HL-60 (cell line): ENCODE data around the gene BIN2.

ENCODE experiments used
- DNase-seq, 2 experiments: peaks; one replicate each; pipeline ENCODE4 v3.0.0-alpha.2; 2010 to 2020; ENCODE audit warnings: low read depth in 1 of 2, low spot score in 1 of 2
- H3K27ac ChIP-seq: fragments of 250-450 bp; sonication (Bioruptor Pico); replicated peaks from 2 replicates; pipeline ENCODE4 v1.5.1; 2020; ENCODE audit warnings: mild to moderate bottlenecking, moderate library complexity
- H3K27me3 ChIP-seq: fragments of 250-450 bp; sonication (Bioruptor Pico); 2 replicates; pipeline ENCODE4 v1.5.1; 2021; ENCODE audit warnings: mild to moderate bottlenecking, moderate library complexity; ENCODE audit not compliant: insufficient read depth, poor library complexity, severe bottlenecking
- H3K4me3 ChIP-seq: replicated peaks from 2 replicates; pipeline ENCODE4 v1.5.1; 2011; ENCODE audit warnings: mild to moderate bottlenecking, control low read depth, low read length; ENCODE audit not compliant: insufficient read depth
- GABPA ChIP-seq: IDR thresholded peaks from 2 replicates; pipeline ENCODE4 v1.6.1; 2012; ENCODE audit warnings: low read depth
- POLR2AphosphoS5 ChIP-seq: IDR thresholded peaks from 2 replicates; pipeline ENCODE4 v1.6.1; 2012; ENCODE audit warnings: low read depth
- SPI1 ChIP-seq: IDR thresholded peaks from 2 replicates; pipeline ENCODE4 v1.6.1; 2012; ENCODE audit warnings: low read depth, mild to moderate bottlenecking, borderline replicate concordance
- TF ChIP-seq, protein P1 (sequence below): IDR thresholded peaks from 2 replicates; pipeline ENCODE4 v1.6.1; 2012; ENCODE audit warnings: low read depth; ENCODE audit not compliant: insufficient replicate concordance
- TF ChIP-seq, protein P2 (sequence below): IDR thresholded peaks from one replicate; pipeline ENCODE4 v1.5.1; 2011; ENCODE audit warnings: low read length, control low read depth, inconsistent platforms; ENCODE audit not compliant: insufficient read depth

Gene BIN2

DNA sequence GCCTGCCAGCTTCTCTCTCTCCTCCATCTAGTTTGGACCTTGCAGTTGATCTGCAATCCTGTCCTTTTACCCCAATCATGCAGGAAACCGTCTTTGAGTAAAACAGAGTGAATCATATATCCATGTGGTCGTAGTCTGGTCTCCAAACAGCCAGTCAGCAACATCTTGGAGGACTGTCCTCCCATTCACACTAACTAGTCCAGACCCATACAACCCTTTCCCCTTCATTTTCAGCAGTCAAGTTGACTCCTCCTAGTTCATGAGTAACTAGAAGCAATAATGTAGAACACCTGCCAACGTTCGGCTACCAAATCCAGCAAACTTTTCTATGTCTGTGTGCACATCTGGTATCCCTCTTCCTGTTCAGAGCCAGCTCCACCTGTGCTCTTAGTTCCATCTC lies 10.8 kb upstream of the BIN2 start:
- TF ChIP-seq, protein P1, sequence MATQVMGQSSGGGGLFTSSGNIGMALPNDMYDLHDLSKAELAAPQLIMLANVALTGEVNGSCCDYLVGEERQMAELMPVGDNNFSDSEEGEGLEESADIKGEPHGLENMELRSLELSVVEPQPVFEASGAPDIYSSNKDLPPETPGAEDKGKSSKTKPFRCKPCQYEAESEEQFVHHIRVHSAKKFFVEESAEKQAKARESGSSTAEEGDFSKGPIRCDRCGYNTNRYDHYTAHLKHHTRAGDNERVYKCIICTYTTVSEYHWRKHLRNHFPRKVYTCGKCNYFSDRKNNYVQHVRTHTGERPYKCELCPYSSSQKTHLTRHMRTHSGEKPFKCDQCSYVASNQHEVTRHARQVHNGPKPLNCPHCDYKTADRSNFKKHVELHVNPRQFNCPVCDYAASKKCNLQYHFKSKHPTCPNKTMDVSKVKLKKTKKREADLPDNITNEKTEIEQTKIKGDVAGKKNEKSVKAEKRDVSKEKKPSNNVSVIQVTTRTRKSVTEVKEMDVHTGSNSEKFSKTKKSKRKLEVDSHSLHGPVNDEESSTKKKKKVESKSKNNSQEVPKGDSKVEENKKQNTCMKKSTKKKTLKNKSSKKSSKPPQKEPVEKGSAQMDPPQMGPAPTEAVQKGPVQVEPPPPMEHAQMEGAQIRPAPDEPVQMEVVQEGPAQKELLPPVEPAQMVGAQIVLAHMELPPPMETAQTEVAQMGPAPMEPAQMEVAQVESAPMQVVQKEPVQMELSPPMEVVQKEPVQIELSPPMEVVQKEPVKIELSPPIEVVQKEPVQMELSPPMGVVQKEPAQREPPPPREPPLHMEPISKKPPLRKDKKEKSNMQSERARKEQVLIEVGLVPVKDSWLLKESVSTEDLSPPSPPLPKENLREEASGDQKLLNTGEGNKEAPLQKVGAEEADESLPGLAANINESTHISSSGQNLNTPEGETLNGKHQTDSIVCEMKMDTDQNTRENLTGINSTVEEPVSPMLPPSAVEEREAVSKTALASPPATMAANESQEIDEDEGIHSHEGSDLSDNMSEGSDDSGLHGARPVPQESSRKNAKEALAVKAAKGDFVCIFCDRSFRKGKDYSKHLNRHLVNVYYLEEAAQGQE: no peak
- TF ChIP-seq GABPA (no peak), POLR2AphosphoS5 (no peak)
- TF ChIP-seq, protein P2, sequence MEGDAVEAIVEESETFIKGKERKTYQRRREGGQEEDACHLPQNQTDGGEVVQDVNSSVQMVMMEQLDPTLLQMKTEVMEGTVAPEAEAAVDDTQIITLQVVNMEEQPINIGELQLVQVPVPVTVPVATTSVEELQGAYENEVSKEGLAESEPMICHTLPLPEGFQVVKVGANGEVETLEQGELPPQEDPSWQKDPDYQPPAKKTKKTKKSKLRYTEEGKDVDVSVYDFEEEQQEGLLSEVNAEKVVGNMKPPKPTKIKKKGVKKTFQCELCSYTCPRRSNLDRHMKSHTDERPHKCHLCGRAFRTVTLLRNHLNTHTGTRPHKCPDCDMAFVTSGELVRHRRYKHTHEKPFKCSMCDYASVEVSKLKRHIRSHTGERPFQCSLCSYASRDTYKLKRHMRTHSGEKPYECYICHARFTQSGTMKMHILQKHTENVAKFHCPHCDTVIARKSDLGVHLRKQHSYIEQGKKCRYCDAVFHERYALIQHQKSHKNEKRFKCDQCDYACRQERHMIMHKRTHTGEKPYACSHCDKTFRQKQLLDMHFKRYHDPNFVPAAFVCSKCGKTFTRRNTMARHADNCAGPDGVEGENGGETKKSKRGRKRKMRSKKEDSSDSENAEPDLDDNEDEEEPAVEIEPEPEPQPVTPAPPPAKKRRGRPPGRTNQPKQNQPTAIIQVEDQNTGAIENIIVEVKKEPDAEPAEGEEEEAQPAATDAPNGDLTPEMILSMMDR: no peak
- no peak for DNase-seq
- Histone ChIP-seq H3K4me3 (no peak overlapping the region), H3K27me3 (no peaks in the 10 kb centered on the region), H3K27ac (no peak overlapping the region)

DNA sequence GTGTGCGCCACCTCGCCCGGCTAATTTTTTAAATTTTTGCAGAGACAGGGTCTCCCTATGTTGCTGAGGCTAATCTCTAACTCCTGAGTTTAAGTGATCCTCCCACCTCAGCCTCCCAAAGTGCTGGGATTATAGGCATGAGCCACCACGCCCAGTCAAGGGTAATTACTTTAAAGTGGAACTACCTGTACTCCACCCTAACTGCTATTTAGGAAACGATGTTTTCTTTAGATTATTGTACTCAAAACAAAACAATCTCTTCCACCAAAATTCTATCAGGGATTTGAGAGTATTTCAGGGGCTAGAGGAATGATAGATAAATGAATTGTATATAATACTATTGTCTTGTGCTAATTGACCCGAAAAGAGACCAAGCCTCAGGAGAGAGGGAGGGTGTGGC lies 9.6 kb upstream of the BIN2 start:
- no peak for TF ChIP-seq POLR2AphosphoS5
- no peak for DNase-seq
- Histone ChIP-seq H3K27me3 (no peaks in the 10 kb centered on the region), H3K4me3 (no peak overlapping the region), H3K27ac (no peak overlapping the region)

DNA sequence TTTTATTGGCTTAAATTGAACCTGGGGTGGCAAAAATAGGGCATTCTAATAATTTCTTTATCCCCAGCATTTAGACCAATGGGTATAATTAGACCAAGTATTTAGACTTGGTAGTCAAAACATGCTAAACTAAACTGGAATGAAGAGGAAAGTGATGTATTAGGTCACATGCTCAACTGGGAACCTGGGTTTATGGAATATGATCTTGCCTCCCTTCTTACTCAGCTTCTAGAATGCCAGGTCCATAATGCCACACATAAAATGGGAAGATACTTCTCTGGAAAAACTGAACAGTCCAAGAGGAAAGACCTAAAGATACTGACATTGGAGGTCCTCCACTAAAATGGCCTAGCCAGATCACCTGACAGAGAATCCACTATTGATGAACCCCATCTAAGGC lies 6.2 kb upstream of the BIN2 start:
- H3K27me3 ChIP-seq: no peaks in the 10 kb centered on the region
- no peak overlapping the region for H3K4me3 ChIP-seq
- peak overlapping the region; percentile 97 for H3K27ac ChIP-seq
- DNase-seq: no peak
- TF ChIP-seq SPI1 (no peak), GABPA (no peak), POLR2AphosphoS5 (no peak)
- TF ChIP-seq, protein P2: no peak
- TF ChIP-seq, protein P1: no peak

DNA sequence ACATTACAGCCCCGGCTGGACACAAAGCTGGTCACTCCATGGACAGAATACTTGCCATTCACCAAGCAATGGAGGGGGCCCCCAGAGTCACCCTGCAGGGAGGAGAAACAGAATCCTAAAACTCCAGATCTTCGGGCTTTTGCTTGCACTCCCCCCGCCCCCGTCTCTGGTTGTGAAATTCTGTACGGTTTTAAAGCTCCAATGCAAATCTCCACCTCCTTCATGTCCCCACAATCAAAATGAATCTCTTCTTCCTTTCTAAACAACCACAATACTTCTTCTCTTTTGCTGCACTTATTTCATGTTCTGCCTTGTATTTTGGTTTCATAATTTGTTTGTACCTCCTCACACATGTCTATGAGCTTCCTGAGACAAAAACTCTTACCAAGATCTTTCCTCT lies 5.8 kb upstream of the BIN2 start:
- H3K4me3 ChIP-seq: peak overlapping the region; percentile 20
- no peak for TF ChIP-seq GABPA
- TF ChIP-seq, protein P2: no peak
- no peak for TF ChIP-seq POLR2AphosphoS5
- no peak for TF ChIP-seq SPI1
- TF ChIP-seq, protein P1: no peak
- peak in 1 of 2 experiments; percentile 67 for DNase-seq

More for the DNA sequence above, 5.8 kb upstream of the BIN2 start:
- Histone ChIP-seq H3K27me3 (no peaks in the 10 kb centered on the region), H3K27ac (peak overlapping the region; percentile 97)
